ENCODE measurements around the gene POM121L2. TPM values are rescaled to one million over a fixed set of nuclear protein-coding genes. Genes with fewer than 3 reads are reported as not detected.

The POM121L2 gene
- total and polyA plus RNA-seq, 3 experiments from 2014 or later: not detected

- peaks cover 6% of the 10 kb centered on the region for H3K9me3 ChIP-seq (ENCODE audit: low read length)
- Mint-ChIP-seq H3K4me1 (peaks cover 4 to 8% (median 6%) of the 10 kb centered on the region in 3 donors), H3K9me3 (peaks cover 18 to 82% (median 68%) of the 10 kb centered on the region in 5 donors), H3K4me3 (peak overlapping the region in 6 of 7 donors; percentile 11 to 60 (median 37)), H3K27ac (peak overlapping the region in 2 of 8 donors; percentile 70 to 83), H3K27me3 (peaks cover 91 to 95% of the 10 kb centered on the region in 2 donors), H3K36me3 (peaks cover 0 to 16% (median 2%) of the 10 kb centered on the region in 3 donors)
- POLR2A ChIA-PET: no interaction called here
- H3K27me3 ChIP-seq (ENCODE audit: insufficient read depth, low read length, poor library complexity, severe bottlenecking): peaks cover 82% of the 10 kb centered on the region
- no peaks in the 10 kb centered on the region for H3K4me1 ChIP-seq (ENCODE audit: insufficient read depth, low read length)
- no peak for DNase-seq
- peak overlapping the region; percentile 32 for H3K27ac ChIP-seq (ENCODE audit: low read depth, low read length)
- no peaks in the 10 kb centered on the region for H3K36me3 ChIP-seq (ENCODE audit: insufficient read depth, low read length)
- CTCF ChIA-PET: no interaction called here
- H3K4me3 ChIP-seq (ENCODE audit: low read length): no peak overlapping the region
These were observed 21.8 kb downstream of the POM121L2 start for GRCh38 chr6:27290065-27290849.

- H3K4me3 Mint-ChIP-seq: peak overlapping the region in 4 of 7 donors; percentile 1 to 71 (median 32)
These were observed 23.7 kb downstream of the POM121L2 start for GRCh38 chr6:27288136-27289044.

GRCh38 chr6:27287751-27288135 is 24.3 kb downstream of the POM121L2 start:
- Mint-ChIP-seq H3K27ac (peak overlapping the region in 3 of 8 donors; percentile 10 to 73 (median 18)), H3K27me3 (peaks cover 92 to 94% of the 10 kb centered on the region in 2 donors), H3K36me3 (peaks cover 1 to 25% (median 4%) of the 10 kb centered on the region in 3 donors), H3K4me3 (peak overlapping the region in 2 of 7 donors; percentile 29 to 32), H3K4me1 (peaks cover 4 to 8% (median 6%) of the 10 kb centered on the region in 3 donors), H3K9me3 (peaks cover 33 to 85% (median 73%) of the 10 kb centered on the region in 5 donors)
- peaks cover 83% of the 10 kb centered on the region for H3K27me3 ChIP-seq (ENCODE audit: insufficient read depth, low read length, poor library complexity, severe bottlenecking)
- ChIA-PET POLR2A (no interaction called here), CTCF (no interaction called here)
- no peak overlapping the region for H3K4me3 ChIP-seq (ENCODE audit: low read length)
- H3K36me3 ChIP-seq (ENCODE audit: insufficient read depth, low read length): no peaks in the 10 kb centered on the region
- no peak for DNase-seq
- no peaks in the 10 kb centered on the region for H3K4me1 ChIP-seq (ENCODE audit: insufficient read depth, low read length)
- peaks cover 9% of the 10 kb centered on the region for H3K9me3 ChIP-seq (ENCODE audit: low read length)
- peak overlapping the region; percentile 25 for H3K27ac ChIP-seq (ENCODE audit: low read depth, low read length)

More at GRCh38 chr6:27288136-27289044, 23.7 kb downstream of the POM121L2 start:
- no peak for DNase-seq
- peaks cover 91 to 94% of the 10 kb centered on the region in 2 donors for H3K27me3 Mint-ChIP-seq
- H3K27ac ChIP-seq (ENCODE audit: low read depth, low read length): peak overlapping the region; percentile 48
- H3K36me3 ChIP-seq (ENCODE audit: insufficient read depth, low read length): no peaks in the 10 kb centered on the region
- no peaks in the 10 kb centered on the region for H3K4me1 ChIP-seq (ENCODE audit: insufficient read depth, low read length)
- POLR2A ChIA-PET: no interaction called here
- H3K9me3 ChIP-seq (ENCODE audit: low read length): peaks cover 7% of the 10 kb centered on the region
- peaks cover 1 to 25% (median 4%) of the 10 kb centered on the region in 3 donors for H3K36me3 Mint-ChIP-seq
- no peak overlapping the region for H3K4me3 ChIP-seq (ENCODE audit: low read length)
- H3K9me3 Mint-ChIP-seq: peaks cover 29 to 84% (median 71%) of the 10 kb centered on the region in 5 donors
- H3K27ac Mint-ChIP-seq: peak overlapping the region in 4 of 8 donors; percentile 26 to 73 (median 51)
- peaks cover 4 to 8% (median 6%) of the 10 kb centered on the region in 3 donors for H3K4me1 Mint-ChIP-seq
- H3K27me3 ChIP-seq (ENCODE audit: insufficient read depth, low read length, poor library complexity, severe bottlenecking): peaks cover 81% of the 10 kb centered on the region
- CTCF ChIA-PET: no interaction called here

GRCh38 chr6:27286141-27286540 is 25.9 kb downstream of the POM121L2 start:
- ChIA-PET CTCF (interaction anchor here (0.8 kb wide), 1 partner anchor 109 kb away, joined by 3 read pairs; no protein-coding TSS in a partner anchor), POLR2A (no interaction called here)
- no peaks in the 10 kb centered on the region for H3K36me3 ChIP-seq (ENCODE audit: insufficient read depth, low read length)
- Mint-ChIP-seq H3K27me3 (peaks cover 93 to 95% of the 10 kb centered on the region in 2 donors), H3K36me3 (peaks cover 1 to 20% (median 4%) of the 10 kb centered on the region in 3 donors), H3K4me3 (peak overlapping the region in 2 of 7 donors; percentile 14 to 71), H3K4me1 (peaks cover 4 to 8% (median 6%) of the 10 kb centered on the region in 3 donors), H3K9me3 (peaks cover 37 to 84% (median 71%) of the 10 kb centered on the region in 5 donors), H3K27ac (peak overlapping the region in 2 of 8 donors; percentile 25 to 77)
- no peak overlapping the region for H3K4me3 ChIP-seq (ENCODE audit: low read length)
- peaks cover 87% of the 10 kb centered on the region for H3K27me3 ChIP-seq (ENCODE audit: insufficient read depth, low read length, poor library complexity, severe bottlenecking)
- DNase-seq: no peak
- H3K9me3 ChIP-seq (ENCODE audit: low read length): peaks cover 10% of the 10 kb centered on the region
- H3K4me1 ChIP-seq (ENCODE audit: insufficient read depth, low read length): no peaks in the 10 kb centered on the region
- H3K27ac ChIP-seq (ENCODE audit: low read depth, low read length): no peak overlapping the region

- ChIA-PET CTCF (no interaction called here), POLR2A (no interaction called here)
These were observed 28.8 kb downstream of the POM121L2 start for GRCh38 chr6:27283279-27283678.

GRCh38 chr6:27281569-27281968 is 30.5 kb downstream of the POM121L2 start:
- H3K27ac ChIP-seq (ENCODE audit: low read depth, low read length): no peak overlapping the region
- Mint-ChIP-seq H3K4me1 (peaks cover 2 to 8% (median 8%) of the 10 kb centered on the region in 3 donors), H3K27me3 (peaks cover 87 to 94% of the 10 kb centered on the region in 2 donors), H3K36me3 (peaks cover 1 to 16% (median 1%) of the 10 kb centered on the region in 3 donors), H3K27ac (peak overlapping the region in 1 of 8 donors; percentile 77), H3K9me3 (peaks cover 33 to 73% (median 65%) of the 10 kb centered on the region in 5 donors), H3K4me3 (no peak overlapping the region)
- DNase-seq: no peak
- peaks cover 10% of the 10 kb centered on the region for H3K9me3 ChIP-seq (ENCODE audit: low read length)
- H3K36me3 ChIP-seq (ENCODE audit: insufficient read depth, low read length): no peaks in the 10 kb centered on the region
- H3K27me3 ChIP-seq (ENCODE audit: insufficient read depth, low read length, poor library complexity, severe bottlenecking): peaks cover 80% of the 10 kb centered on the region
- H3K4me1 ChIP-seq (ENCODE audit: insufficient read depth, low read length): no peaks in the 10 kb centered on the region
- ChIA-PET CTCF (no interaction called here), POLR2A (no interaction called here)
- no peak overlapping the region for H3K4me3 ChIP-seq (ENCODE audit: low read length)

More at GRCh38 chr6:27283279-27283678, 28.8 kb downstream of the POM121L2 start:
- Histone ChIP-seq H3K9me3 (ENCODE audit: low read length) (peaks cover 10% of the 10 kb centered on the region), H3K27ac (ENCODE audit: low read depth, low read length) (no peak overlapping the region), H3K36me3 (ENCODE audit: insufficient read depth, low read length) (no peaks in the 10 kb centered on the region), H3K4me3 (ENCODE audit: low read length) (no peak overlapping the region), H3K4me1 (ENCODE audit: insufficient read depth, low read length) (no peaks in the 10 kb centered on the region), H3K27me3 (ENCODE audit: insufficient read depth, low read length, poor library complexity, severe bottlenecking) (peaks cover 82% of the 10 kb centered on the region)
- Mint-ChIP-seq H3K4me3 (peak overlapping the region in 5 of 7 donors; percentile 15 to 70 (median 51)), H3K4me1 (peaks cover 2 to 9% (median 8%) of the 10 kb centered on the region in 3 donors), H3K36me3 (peaks cover 1 to 16% (median 1%) of the 10 kb centered on the region in 3 donors), H3K27me3 (peaks cover 90 to 91% of the 10 kb centered on the region in 2 donors), H3K9me3 (peaks cover 33 to 77% (median 67%) of the 10 kb centered on the region in 5 donors), H3K27ac (peak overlapping the region in 6 of 8 donors; percentile 29 to 77 (median 53))
- DNase-seq: no peak

GRCh38 chr6:27281105-27281539 is 31.0 kb downstream of the POM121L2 start:
- Histone ChIP-seq H3K36me3 (ENCODE audit: insufficient read depth, low read length) (no peaks in the 10 kb centered on the region), H3K4me3 (ENCODE audit: low read length) (no peak overlapping the region), H3K9me3 (ENCODE audit: low read length) (peaks cover 10% of the 10 kb centered on the region), H3K27ac (ENCODE audit: low read depth, low read length) (peak overlapping the region; percentile 0), H3K4me1 (ENCODE audit: insufficient read depth, low read length) (no peaks in the 10 kb centered on the region), H3K27me3 (ENCODE audit: insufficient read depth, low read length, poor library complexity, severe bottlenecking) (peaks cover 77% of the 10 kb centered on the region)
- Mint-ChIP-seq H3K4me3 (peak overlapping the region in 1 of 7 donors; percentile 40), H3K27ac (peak overlapping the region in 2 of 8 donors; percentile 65 to 66), H3K36me3 (peaks cover 1 to 16% (median 1%) of the 10 kb centered on the region in 3 donors), H3K4me1 (peaks cover 2 to 8% (median 8%) of the 10 kb centered on the region in 3 donors), H3K27me3 (peaks cover 87 to 93% of the 10 kb centered on the region in 2 donors), H3K9me3 (peaks cover 33 to 70% (median 63%) of the 10 kb centered on the region in 5 donors)
- POLR2A ChIA-PET: no interaction called here
- no peak for DNase-seq
- CTCF ChIA-PET: no interaction called here

Measured in CD8-positive, alpha-beta memory T cell (primary cell).